GM13976 (cell line): Measurements from ENCODE around the gene AAR2.
A peak's percentile ranks its signal among the peaks of the same experiment; 100 is the strongest.

Experiments used
- DNase-seq: peaks from one replicate; pipeline ENCODE4 v3.0.0; 2012; ENCODE audit warnings: low spot score
- CTCF ChIP-seq: IDR thresholded peaks from 2 replicates; pipeline ENCODE4 v1.5.1; 2012; ENCODE audit warnings: borderline replicate concordance, mild to moderate bottlenecking; ENCODE audit not compliant: insufficient read depth; ENCODE audit errors: extremely low read depth, missing control alignments, control extremely low read depth
- in situ Hi-C: fragments of 300-500 bp; cut with MboI; formaldehyde crosslinking; loops from one replicate; pipeline ENCODE4 v1.12.0; 2022; ENCODE audit warnings: low sequenced_read_pairs, mixed read lengths, inconsistent platforms; ENCODE audit not compliant: unreplicated experiment

Gene AAR2

GRCh38 chr20:36269507-36269906 lies 33.2 kb downstream of the AAR2 start:
- in situ Hi-C loops: no loop called here
- no peak for DNase-seq
- no peak for TF ChIP-seq CTCF

GRCh38 chr20:36270744-36271638 lies 34.7 kb downstream of the AAR2 start:
- no peak for TF ChIP-seq CTCF
- in situ Hi-C loops: no loop called here
- peak; percentile 20 for DNase-seq

GRCh38 chr20:36271639-36272546 lies 35.6 kb downstream of the AAR2 start:
- no peak for TF ChIP-seq CTCF
- peak; percentile 8 for DNase-seq
- in situ Hi-C loops: no loop called here

GRCh38 chr20:36272547-36273220 lies 36.4 kb downstream of the AAR2 start:
- peak; percentile 16 for DNase-seq
- in situ Hi-C loops: no loop called here
- no peak for TF ChIP-seq CTCF

GRCh38 chr20:36273414-36274180 lies 37.3 kb downstream of the AAR2 start:
- peak; percentile 32 for TF ChIP-seq CTCF
- in situ Hi-C loops: no loop called here
- peak; percentile 70 for DNase-seq
